ENCODE measurements around the gene AQP11.
A peak's percentile ranks its signal among the peaks of the same experiment; 100 is the strongest.
"Not testable (repeated sequence)": the region's sequence is repeated elsewhere in the genome, so short reads cannot be mapped to it uniquely, and the experiment has no call there.

The AQP11 gene

GRCh38 chr11:77589521-77590193 lies at the start of gene AQP11:
TSS of gene AQP11 (plus strand) at chr11:77589953. CDS start at chr11:77589993, 40 bp downstream.
- no peak for TF ChIP-seq CTCF (IDR thresholded peaks at IDR 0.05; ENCODE audit: low read depth, low read length)

GRCh38 chr11:77542296-77542695 lies 47.5 kb upstream of the AQP11 start:
- no peak for TF ChIP-seq CTCF (IDR thresholded peaks at IDR 0.05; ENCODE audit: low read depth, low read length)
- H3K4me3 ChIP-seq (ENCODE audit: low read depth, low read length): no peak overlapping the region

More at GRCh38 chr11:77589521-77590193, at the start of gene AQP11:
- H3K4me3 ChIP-seq (ENCODE audit: low read depth, low read length): peak within 1 kb of the TSS; percentile 74

- no peak overlapping the region for H3K4me3 ChIP-seq (ENCODE audit: low read depth, low read length)
- TF ChIP-seq CTCF (IDR thresholded peaks at IDR 0.05; ENCODE audit: low read depth, low read length): no peak
These were observed 42.5 kb upstream of the AQP11 start for GRCh38 chr11:77547047-77547836.

GRCh38 chr11:77547863-77548551 lies 41.7 kb upstream of the AQP11 start:
- no peak overlapping the region for H3K4me3 ChIP-seq (ENCODE audit: low read depth, low read length)
- peak; percentile 44 for TF ChIP-seq CTCF (IDR thresholded peaks at IDR 0.05; ENCODE audit: low read depth, low read length)

GRCh38 chr11:77548552-77549445 lies 41.0 kb upstream of the AQP11 start:
- TF ChIP-seq CTCF (IDR thresholded peaks at IDR 0.05; ENCODE audit: low read depth, low read length): no peak
- no peak overlapping the region for H3K4me3 ChIP-seq (ENCODE audit: low read depth, low read length)

GRCh38 chr11:77551426-77551825 lies 38.3 kb upstream of the AQP11 start:
- H3K4me3 ChIP-seq (ENCODE audit: low read depth, low read length): not testable (repeated sequence)

GRCh38 chr11:77557553-77557952 lies 32.2 kb upstream of the AQP11 start:
- no peak for TF ChIP-seq CTCF (IDR thresholded peaks at IDR 0.05; ENCODE audit: low read depth, low read length)
- no peak overlapping the region for H3K4me3 ChIP-seq (ENCODE audit: low read depth, low read length)
